A549 (cell line): ENCODE measurements around the gene DPEP3. TPM values are rescaled to one million over a fixed set of nuclear protein-coding genes. Genes with fewer than 3 reads are reported as not detected.
"Not testable (repeated sequence)": the region's sequence is repeated elsewhere in the genome, so short reads cannot be mapped to it uniquely, and the experiment has no call there.

Source experiments
- ATAC-seq, 2 experiments: fragments of 200-7000 bp in 1 of 2; fragments of >200 bp in 1 of 2; cut with Nextera tagmentation in 1 of 2; cut with Tn5 transposase in 1 of 2; 3 replicates each; pipeline versions ENCODE4 v1.8.0 to v1.9.1; 2018 to 2020; ENCODE audit warnings: mild to moderate bottlenecking in 1 of 2, moderate library complexity in 1 of 2
- CTCF ChIA-PET: fragments of 300-600 bp; sonication (Branson Sonifier 250); formaldehyde crosslinking; extraction: SDS; loops from one replicate; lab custom pipeline; 2021; ENCODE audit warnings: antibody characterized with exemption, inconsistent platforms; lab: Yijun Ruan, JAX
- POLR2A ChIA-PET: fragments of 350-600 bp; formaldehyde crosslinking; extraction: SDS; loops from one replicate; lab custom pipeline; 2021; ENCODE audit warnings: antibody characterized with exemption, inconsistent platforms; lab: Yijun Ruan, JAX
- DNase-seq, 2 experiments: peaks; one replicate each; pipeline versions ENCODE4 v3.0.0 to v3.0.0-alpha.2; 2011 to 2016; ENCODE audit warnings: low read depth in 1 of 2, low spot score in 1 of 2
- FAIRE-seq: peaks from 2 replicates; lab custom pipeline; 2011; peaks lifted over from hg19 to GRCh38; lab: Jason Lieb, UNC
- H3K27ac ChIP-seq, 2 experiments: fragments of >200 bp; sonication (Bioruptor Twin); formaldehyde crosslinking; 3 replicates each; pipeline ENCODE4 v1.5.1; 2016 to 2017
- H3K4me1 ChIP-seq: fragments of >200 bp; sonication (Bioruptor Twin); formaldehyde crosslinking; 3 replicates; pipeline ENCODE4 v1.6.1; 2016
- H3K4me2 ChIP-seq: fragments of >200 bp; sonication (Bioruptor Twin); formaldehyde crosslinking; 3 replicates; pipeline ENCODE4 v1.6.1; 2016
- H3K4me3 ChIP-seq: fragments of >200 bp; sonication (Bioruptor Twin); formaldehyde crosslinking; 3 replicates; pipeline ENCODE4 v1.5.1; 2016
- H3K9me3 ChIP-seq: fragments of >200 bp; sonication (Bioruptor Twin); formaldehyde crosslinking; 3 replicates; pipeline ENCODE4 v1.6.1; 2016
- CHD2 ChIP-seq: fragments of 150-350 bp; IDR thresholded peaks from 2 replicates; pipeline ENCODE4 v1.6.1; 2014; ENCODE audit warnings: low read length; ENCODE audit not compliant: partially characterized antibody
- E2F6 ChIP-seq: IDR thresholded peaks from 2 replicates; pipeline ENCODE4 v1.6.1; 2012; ENCODE audit warnings: low read depth, borderline replicate concordance
- FOSL2 ChIP-seq, 2 experiments: fragments of 450-650 bp in 1 of 2; fragments of >200 bp in 1 of 2; sonication (Bioruptor Twin) in 1 of 2; formaldehyde crosslinking; IDR thresholded peaks; 2 replicates each; pipeline versions ENCODE4 v1.5.0 to v1.6.1; 2016 to 2020; ENCODE audit warnings: mild to moderate bottlenecking in 1 of 2, moderate library complexity in 1 of 2
- HDAC2 ChIP-seq: fragments of 200-600 bp; sonication (generic); IDR thresholded peaks from 2 replicates; pipeline ENCODE4 v1.6.1; 2016
- HES2 ChIP-seq: fragments of >200 bp; sonication (Bioruptor Twin); formaldehyde crosslinking; IDR thresholded peaks from 2 replicates; pipeline ENCODE4 v1.6.1; 2016
- HEYL ChIP-seq: fragments of 250-450 bp; sonication (Bioruptor Pico); IDR thresholded peaks from 2 replicates; pipeline ENCODE4 v1.8.0; 2021; ENCODE audit warnings: mild to moderate bottlenecking, moderate library complexity
- HOXA7 ChIP-seq: fragments of 250-450 bp; sonication (Bioruptor Pico); IDR thresholded peaks from 2 replicates; pipeline ENCODE4 v1.5.0; 2020; ENCODE audit warnings: mild to moderate bottlenecking, moderate library complexity
- HOXB13 ChIP-seq: fragments of 250-450 bp; sonication (Bioruptor Pico); IDR thresholded peaks from 2 replicates; pipeline ENCODE4 v1.5.0; 2020; ENCODE audit warnings: low read depth, mild to moderate bottlenecking, moderate library complexity
- KDM1A ChIP-seq: fragments of 200-600 bp; sonication (generic); IDR thresholded peaks from 2 replicates; pipeline ENCODE4 v1.6.1; 2016; ENCODE audit warnings: low read depth, mild to moderate bottlenecking
- MYC ChIP-seq: IDR thresholded peaks from 2 replicates; pipeline ENCODE4 v1.6.1; 2012; ENCODE audit warnings: mild to moderate bottlenecking, inconsistent platforms, low read length, improper control_type of control experiment, borderline replicate concordance
- NPAS2 ChIP-seq: fragments of 250-450 bp; sonication (Bioruptor Pico); IDR thresholded peaks from 2 replicates; pipeline ENCODE4 v1.8.0; 2022; ENCODE audit warnings: mild to moderate bottlenecking, moderate library complexity, borderline replicate concordance
- NR3C1 ChIP-seq: fragments of >200 bp; sonication (Bioruptor Twin); formaldehyde crosslinking; IDR thresholded peaks from 3 replicates; pipeline ENCODE4 v1.6.1; 2017
- PHF8 ChIP-seq: fragments of 200-600 bp; sonication (generic); IDR thresholded peaks from 2 replicates; pipeline ENCODE4 v1.6.1; 2016; ENCODE audit warnings: low read depth, mild to moderate bottlenecking, antibody characterized with exemption, moderate library complexity, borderline replicate concordance
- POLR2A ChIP-seq: IDR thresholded peaks from 2 replicates; pipeline ENCODE4 v1.6.1; 2012; ENCODE audit warnings: mild to moderate bottlenecking, low read length
- RAD21 ChIP-seq, 2 experiments: fragments of >200 bp in 1 of 2; sonication (Bioruptor Twin) in 1 of 2; formaldehyde crosslinking in 1 of 2; IDR thresholded peaks in 1 of 2; conservative IDR thresholded peaks in 1 of 2; 2 replicates in 1 of 2; 3 replicates in 1 of 2; pipeline ENCODE4 v1.6.1; 2012 to 2018; ENCODE audit warnings: inconsistent platforms in 1 of 2
- RFX5 ChIP-seq: fragments of 450-650 bp; IDR thresholded peaks from 2 replicates; pipeline ENCODE4 v1.7.1; 2014; ENCODE audit warnings: antibody characterized with exemption, mild to moderate bottlenecking, moderate library complexity
- SMC3 ChIP-seq: fragments of >200 bp; sonication (Bioruptor Twin); formaldehyde crosslinking; IDR thresholded peaks from 3 replicates; pipeline ENCODE4 v1.6.1; 2018; ENCODE audit warnings: inconsistent platforms
- SREBF2 ChIP-seq: fragments of 450-650 bp; IDR thresholded peaks from 2 replicates; pipeline ENCODE4 v1.6.1; 2014; ENCODE audit warnings: mild to moderate bottlenecking, moderate library complexity
- ZNF302 ChIP-seq: fragments of 250-450 bp; sonication (Bioruptor Pico); IDR thresholded peaks from 2 replicates; pipeline ENCODE4 v1.9.0; 2021; ENCODE audit warnings: inconsistent platforms, mild to moderate bottlenecking, moderate library complexity
- WGBS: methylation state at CpG from one replicate; pipeline ENCODE4 v1.1.6; 2017; ENCODE audit errors: missing lambda C conversion rate; 5-methylcytosine and 5-hydroxymethylcytosine counted together
- polyA plus RNA-seq, 4 experiments: library from polyadenylated mRNA; depleted of rRNA in 3 of 4; stranded (reverse); fragments of >200 nt; fragmentation: RNase III in 1 of 4; extraction: RNeasy Plus Mini Kit Qiagen cat#74134 plus additional on column Dnase treatment in 1 of 4; gene quantifications; 2 replicates in 3 of 4; 3 replicates in 1 of 4; pipeline ENCODE4 v1.2.3, GENCODE V29; 2011 to 2017

DPEP3 gene
- polyA plus RNA-seq, 2 of the 4 experiments (the other 2 are of a cell fraction): not detected

- WGBS: 45% methylated on average over 3 of the region's 3 CpGs
- Histone ChIP-seq H3K4me3 (no peak overlapping the region), H3K27ac (no peak overlapping the region), H3K4me1 (no peaks in the 10 kb centered on the region), H3K9me3 (no peaks in the 10 kb centered on the region), H3K4me2 (no peak overlapping the region)
- FAIRE-seq (no peak), ATAC-seq (no peak)
- ChIA-PET CTCF (no interaction called here), POLR2A (no interaction called here)
- TF ChIP-seq SMC3 (no peak), HDAC2 (no peak), HEYL (no peak), SREBF2 (no peak), PHF8 (no peak), KDM1A (no peak), NPAS2 (CRISPR knock-in tag) (no peak), HOXB13 (CRISPR knock-in tag) (no peak), HOXA7 (CRISPR knock-in tag) (no peak)
- TF ChIP-seq, all 56 proteins: peak for 0
- no peak for DNase-seq
These were observed 20.2 kb upstream of the DPEP3 start for GRCh38 chr16:68000450-68000849.

- Histone ChIP-seq H3K4me1 (no peaks in the 10 kb centered on the region), H3K9me3 (no peaks in the 10 kb centered on the region), H3K27ac (no peak overlapping the region), H3K4me2 (no peak overlapping the region), H3K4me3 (no peak overlapping the region)
- no peak for ATAC-seq
- FAIRE-seq: no peak
- TF ChIP-seq E2F6 (no peak), POLR2A (no peak), MYC (no peak), RAD21 (conservative IDR thresholded peaks at IDR 0.05 in 1 of 2, IDR thresholded peaks at IDR 0.05 in 1 of 2) (no peak), CHD2 (no peak), RFX5 (no peak), FOSL2 (IDR thresholded peaks at IDR 0.05) (no peak), FOSL2 (CRISPR knock-in tag; IDR thresholded peaks at IDR 0.05) (no peak), HES2 (no peak), KDM1A (no peak), ZNF302 (CRISPR knock-in tag) (no peak), HOXB13 (CRISPR knock-in tag) (no peak), NR3C1 (no peak), PHF8 (no peak)
- POLR2A ChIA-PET: no interaction called here
- WGBS: 63% methylated on average over 2 of the region's 2 CpGs
- DNase-seq: no peak
- CTCF ChIA-PET: interaction anchor here (1.5 kb wide), 1 partner anchor 23 kb away, joined by 4 read pairs; the partner anchor contains the start of genes DDX28 and DUS2
These were observed 19.7 kb upstream of the DPEP3 start for GRCh38 chr16:67999985-68000384.

- WGBS: 72% methylated on average over 18 of the region's 18 CpGs
- H3K4me2 ChIP-seq, H3K27ac ChIP-seq, H3K4me1 ChIP-seq, POLR2A ChIA-PET, H3K4me3 ChIP-seq, DNase-seq, FAIRE-seq, H3K9me3 ChIP-seq: not testable (repeated sequence)
- CTCF ChIA-PET: interaction anchor here (0.6 to 1.8 kb wide), 9 partner anchors 10 to 328 kb away, joined by 3 to 8 read pairs (median 3); partner anchors contain the start of genes DDX28 and DUS2
- ATAC-seq: peak; percentile 41 to 48; a peak in 3 of 6 replicates
These were observed 18.7 kb upstream of the DPEP3 start, which contains the start of gene DPEP2 for GRCh38 chr16:67998779-67999688. Gene DPEP2, minus strand, starts transcription at chr16:67999484. Its CDS starts 6,272 bp downstream, at chr16:67993212.

- DNase-seq, H3K4me2 ChIP-seq, ATAC-seq, H3K9me3 ChIP-seq, H3K4me3 ChIP-seq, H3K27ac ChIP-seq, POLR2A ChIA-PET, FAIRE-seq, H3K4me1 ChIP-seq: not testable (repeated sequence)
- CTCF ChIA-PET: interaction anchor here (1.1 to 1.8 kb wide), 6 partner anchors 9 to 327 kb away, joined by 3 to 8 read pairs (median 3); no protein-coding TSS in a partner anchor
- 86% methylated on average over 14 of the region's 36 CpGs for WGBS
These were observed 18.0 kb upstream of the DPEP3 start for GRCh38 chr16:67998231-67998778.
